GM13976 (cell line): ENCODE results near the gene ACADL.

Experiments used
- DNase-seq: peaks from one replicate; pipeline ENCODE4 v3.0.0; 2012; ENCODE audit warnings: low spot score
- in situ Hi-C: fragments of 300-500 bp; cut with MboI; formaldehyde crosslinking; loops from one replicate; pipeline ENCODE4 v1.12.0; 2022; ENCODE audit warnings: low sequenced_read_pairs, mixed read lengths, inconsistent platforms; ENCODE audit not compliant: unreplicated experiment
- TF ChIP-seq, protein P1 (sequence below): IDR thresholded peaks from 2 replicates; pipeline ENCODE4 v1.5.1; 2012; ENCODE audit warnings: borderline replicate concordance, mild to moderate bottlenecking; ENCODE audit not compliant: insufficient read depth; ENCODE audit errors: extremely low read depth, missing control alignments, control extremely low read depth

The ACADL gene

DNA sequence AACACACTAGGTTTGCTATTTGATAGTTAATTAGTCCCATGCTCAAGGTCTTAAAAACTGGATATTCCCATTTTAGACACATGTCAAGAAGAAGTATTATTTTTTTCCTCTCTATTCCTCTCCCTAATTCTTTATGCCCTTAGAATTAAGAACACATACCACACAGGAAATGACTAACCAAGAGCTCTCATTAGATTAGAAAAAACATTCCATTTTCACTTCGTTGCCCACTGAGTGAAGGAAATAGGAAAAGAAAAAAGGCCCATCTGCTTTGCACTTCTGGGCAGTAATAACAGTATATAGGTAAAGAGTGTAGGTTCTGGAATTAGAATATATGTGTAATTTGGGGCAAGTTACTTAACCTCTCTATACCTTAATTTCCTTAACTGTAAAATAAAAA, 26.9 kb downstream of the ACADL start:
- no peak for DNase-seq
- TF ChIP-seq, protein P1, sequence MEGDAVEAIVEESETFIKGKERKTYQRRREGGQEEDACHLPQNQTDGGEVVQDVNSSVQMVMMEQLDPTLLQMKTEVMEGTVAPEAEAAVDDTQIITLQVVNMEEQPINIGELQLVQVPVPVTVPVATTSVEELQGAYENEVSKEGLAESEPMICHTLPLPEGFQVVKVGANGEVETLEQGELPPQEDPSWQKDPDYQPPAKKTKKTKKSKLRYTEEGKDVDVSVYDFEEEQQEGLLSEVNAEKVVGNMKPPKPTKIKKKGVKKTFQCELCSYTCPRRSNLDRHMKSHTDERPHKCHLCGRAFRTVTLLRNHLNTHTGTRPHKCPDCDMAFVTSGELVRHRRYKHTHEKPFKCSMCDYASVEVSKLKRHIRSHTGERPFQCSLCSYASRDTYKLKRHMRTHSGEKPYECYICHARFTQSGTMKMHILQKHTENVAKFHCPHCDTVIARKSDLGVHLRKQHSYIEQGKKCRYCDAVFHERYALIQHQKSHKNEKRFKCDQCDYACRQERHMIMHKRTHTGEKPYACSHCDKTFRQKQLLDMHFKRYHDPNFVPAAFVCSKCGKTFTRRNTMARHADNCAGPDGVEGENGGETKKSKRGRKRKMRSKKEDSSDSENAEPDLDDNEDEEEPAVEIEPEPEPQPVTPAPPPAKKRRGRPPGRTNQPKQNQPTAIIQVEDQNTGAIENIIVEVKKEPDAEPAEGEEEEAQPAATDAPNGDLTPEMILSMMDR = no peak
- in situ Hi-C loops = loop anchor here (10.0 kb wide), 1 partner anchor 114 kb away; no protein-coding TSS in a partner anchor

DNA sequence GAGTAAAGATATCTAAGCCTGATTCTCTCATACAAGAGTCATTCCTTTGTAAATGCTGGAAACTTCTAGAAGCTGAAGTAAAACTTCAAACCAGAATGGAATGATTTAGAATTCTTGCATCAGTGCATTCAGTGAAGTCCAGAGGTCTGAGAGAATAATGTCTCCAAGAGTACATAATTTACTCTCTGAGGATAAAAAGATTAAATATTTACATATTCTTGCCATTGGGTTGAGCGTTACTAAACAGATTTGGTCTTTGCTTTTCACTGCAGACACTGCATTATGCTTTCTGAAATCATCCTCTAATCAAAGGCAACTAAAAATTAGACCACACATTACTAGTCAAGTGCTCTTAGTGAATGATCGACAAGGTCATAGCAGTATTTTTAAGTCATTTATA, 27.5 kb downstream of the ACADL start:
- no peak for DNase-seq
- in situ Hi-C loops = loop anchor here (10.0 kb wide), 1 partner anchor 113 kb away; no protein-coding TSS in a partner anchor
- TF ChIP-seq, protein P1 = no peak

GRCh38 chr2:210195101-210195852, 30.0 kb downstream of the ACADL start:
- TF ChIP-seq, protein P1 = peak; percentile 38

GRCh38 chr2:210190345-210190744, 34.9 kb downstream of the ACADL start:
- in situ Hi-C loops = loop anchor here (5.0 to 10.0 kb wide), 2 partner anchors 106 to 213 kb away; no protein-coding TSS in a partner anchor
- DNase-seq = no peak

More at GRCh38 chr2:210195101-210195852, 30.0 kb downstream of the ACADL start:
- DNase-seq = peak; percentile 21
- in situ Hi-C loops = loop anchor here (10.0 kb wide), 1 partner anchor 110 kb away; no protein-coding TSS in a partner anchor

DNA sequence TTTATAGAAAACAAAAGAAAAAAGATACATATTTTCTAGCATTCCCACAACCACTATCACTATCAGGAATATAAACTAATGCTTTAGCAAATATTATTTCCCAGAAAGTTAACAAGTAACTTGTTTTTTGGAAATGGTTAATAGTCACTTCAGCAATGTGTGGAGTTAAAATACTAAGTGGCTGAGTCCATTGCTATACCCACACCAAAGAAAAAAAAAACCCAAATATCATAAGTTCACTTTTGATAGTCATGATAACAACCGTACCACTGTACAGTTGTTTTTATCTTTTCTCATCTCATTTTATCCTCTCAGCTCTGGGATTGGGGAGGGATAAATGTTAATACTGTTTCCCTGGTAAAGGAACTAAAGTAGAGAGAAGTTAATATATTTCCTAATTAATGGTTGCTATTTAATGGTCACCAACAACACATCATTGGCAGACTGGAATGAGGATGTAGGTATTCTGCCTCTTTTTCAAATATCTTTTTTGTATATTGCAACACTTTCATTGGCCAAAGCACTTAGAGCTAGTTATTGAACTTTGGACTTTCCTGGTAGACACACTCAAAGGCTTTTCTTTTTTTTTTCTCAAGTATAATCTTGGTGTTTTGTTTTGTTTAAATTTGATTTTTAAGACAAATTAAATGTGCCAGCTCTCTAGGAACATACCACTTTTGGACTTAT, 35.7 kb downstream of the ACADL start:
- in situ Hi-C loops = loop anchor here (5.0 to 10.0 kb wide), 2 partner anchors 105 to 212 kb away; no protein-coding TSS in a partner anchor
- DNase-seq = no peak
- TF ChIP-seq, protein P1 = no peak

More at GRCh38 chr2:210190345-210190744, 34.9 kb downstream of the ACADL start:
- TF ChIP-seq, protein P1 = no peak

DNA sequence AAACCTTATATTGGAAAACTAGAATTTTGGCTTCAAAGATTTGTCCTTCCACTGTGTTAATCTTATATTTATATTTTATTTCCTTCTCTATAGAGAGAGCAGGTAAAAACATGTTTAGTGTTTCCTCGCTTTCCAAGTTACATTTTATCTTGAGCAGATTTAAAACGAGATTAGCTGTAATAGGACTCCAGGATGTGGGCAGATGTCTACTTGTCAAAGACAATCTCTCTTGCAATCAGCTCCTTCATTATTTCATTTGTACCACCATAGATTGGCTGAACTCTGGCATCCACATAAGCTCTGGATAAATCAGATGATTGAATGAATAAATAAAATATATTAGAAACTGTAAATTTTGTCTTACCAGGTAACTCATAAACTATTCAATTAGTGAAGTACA, 36.5 kb downstream of the ACADL start:
- in situ Hi-C loops = no loop called here

More for the DNA sequence above, 36.5 kb downstream of the ACADL start:
- TF ChIP-seq, protein P1 = no peak
- no peak for DNase-seq
